ENCODE measurements around the gene LRRC8A.

DNA sequence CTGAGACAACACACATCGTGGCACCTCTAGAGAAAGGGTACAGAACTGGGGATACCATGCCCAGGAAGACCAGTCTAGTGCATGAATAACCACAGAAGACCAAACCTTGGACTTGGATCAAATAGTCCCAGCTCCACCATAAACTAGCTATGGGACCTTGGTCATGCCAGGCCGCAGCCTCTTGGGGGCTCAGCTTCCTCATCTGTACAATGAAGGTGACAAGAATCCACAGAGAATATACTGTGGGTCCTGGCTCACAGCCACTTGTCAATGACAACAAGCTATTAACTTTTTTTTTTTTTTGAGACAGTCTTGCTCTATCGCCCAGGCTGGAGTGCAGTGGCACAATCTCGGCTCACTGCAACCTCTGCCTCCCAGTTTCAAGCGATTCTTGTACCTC is 4.1 kb upstream of the LRRC8A start:
- TF ChIP-seq TCF12 (IDR thresholded peaks at IDR 0.05): no peak
- no peak for TF ChIP-seq YY1 (IDR thresholded peaks at IDR 0.05; ENCODE audit: low read depth)
- TF ChIP-seq CTCF (IDR thresholded peaks at IDR 0.05): no peak
- TF ChIP-seq, protein P1, sequence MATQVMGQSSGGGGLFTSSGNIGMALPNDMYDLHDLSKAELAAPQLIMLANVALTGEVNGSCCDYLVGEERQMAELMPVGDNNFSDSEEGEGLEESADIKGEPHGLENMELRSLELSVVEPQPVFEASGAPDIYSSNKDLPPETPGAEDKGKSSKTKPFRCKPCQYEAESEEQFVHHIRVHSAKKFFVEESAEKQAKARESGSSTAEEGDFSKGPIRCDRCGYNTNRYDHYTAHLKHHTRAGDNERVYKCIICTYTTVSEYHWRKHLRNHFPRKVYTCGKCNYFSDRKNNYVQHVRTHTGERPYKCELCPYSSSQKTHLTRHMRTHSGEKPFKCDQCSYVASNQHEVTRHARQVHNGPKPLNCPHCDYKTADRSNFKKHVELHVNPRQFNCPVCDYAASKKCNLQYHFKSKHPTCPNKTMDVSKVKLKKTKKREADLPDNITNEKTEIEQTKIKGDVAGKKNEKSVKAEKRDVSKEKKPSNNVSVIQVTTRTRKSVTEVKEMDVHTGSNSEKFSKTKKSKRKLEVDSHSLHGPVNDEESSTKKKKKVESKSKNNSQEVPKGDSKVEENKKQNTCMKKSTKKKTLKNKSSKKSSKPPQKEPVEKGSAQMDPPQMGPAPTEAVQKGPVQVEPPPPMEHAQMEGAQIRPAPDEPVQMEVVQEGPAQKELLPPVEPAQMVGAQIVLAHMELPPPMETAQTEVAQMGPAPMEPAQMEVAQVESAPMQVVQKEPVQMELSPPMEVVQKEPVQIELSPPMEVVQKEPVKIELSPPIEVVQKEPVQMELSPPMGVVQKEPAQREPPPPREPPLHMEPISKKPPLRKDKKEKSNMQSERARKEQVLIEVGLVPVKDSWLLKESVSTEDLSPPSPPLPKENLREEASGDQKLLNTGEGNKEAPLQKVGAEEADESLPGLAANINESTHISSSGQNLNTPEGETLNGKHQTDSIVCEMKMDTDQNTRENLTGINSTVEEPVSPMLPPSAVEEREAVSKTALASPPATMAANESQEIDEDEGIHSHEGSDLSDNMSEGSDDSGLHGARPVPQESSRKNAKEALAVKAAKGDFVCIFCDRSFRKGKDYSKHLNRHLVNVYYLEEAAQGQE (IDR thresholded peaks at IDR 0.05; ENCODE audit: low read depth, low read length): no peak
- TF ChIP-seq CHD2 (IDR thresholded peaks at IDR 0.05; ENCODE audit: low read length, partially characterized antibody): no peak
- no peak for TF ChIP-seq MXI1 (IDR thresholded peaks at IDR 0.05; ENCODE audit: low read depth, low read length)
- TF ChIP-seq EP300 (IDR thresholded peaks at IDR 0.05; ENCODE audit: borderline replicate concordance in 1 of 2, low read depth in 1 of 2, low read length in 1 of 2): no peak
- TF ChIP-seq POLR2AphosphoS5 (IDR thresholded peaks at IDR 0.05; ENCODE audit: low read depth, low read length): no peak
- no peak for TF ChIP-seq RFX5 (IDR thresholded peaks at IDR 0.05; ENCODE audit: low read length)
- no peak for TF ChIP-seq USF2 (IDR thresholded peaks at IDR 0.05; ENCODE audit: borderline replicate concordance, low read depth, low read length)
